Cardiac muscle cell (in vitro differentiated cells and primary cell): ENCODE measurements around the gene NEO1. TPM values are rescaled to one million over a fixed set of nuclear protein-coding genes. Genes with fewer than 3 reads are reported as not detected.
A peak's percentile ranks its signal among the peaks of the same experiment; 100 is the strongest.

Experiments
- DNase-seq, 2 donors: peaks; one replicate each; pipeline versions ENCODE4 v3.0.0 to v3.0.0-alpha.2; 2010 to 2017; ENCODE audit warnings: low read depth in 1 of 2, low spot score in 1 of 2
- H3K27ac ChIP-seq: fragments of 200-600 bp; sonication (generic); 2 replicates; pipeline ENCODE4 v1.5.1; 2016
- H3K27me3 ChIP-seq: fragments of 200-600 bp; sonication (generic); 2 replicates; pipeline ENCODE4 v1.6.0; 2016; ENCODE audit warnings: control low read depth
- H3K36me3 ChIP-seq: fragments of 200-600 bp; sonication (generic); 2 replicates; pipeline ENCODE4 v1.5.1; 2016; ENCODE audit warnings: control low read depth
- H3K4me1 ChIP-seq: fragments of 200-600 bp; sonication (generic); 2 replicates; pipeline ENCODE4 v1.8.1; 2017; ENCODE audit warnings: low read depth, mild to moderate bottlenecking, mixed run types
- H3K4me3 ChIP-seq: fragments of 200-600 bp; sonication (generic); 2 replicates; pipeline ENCODE4 v1.5.1; 2016; ENCODE audit warnings: mild to moderate bottlenecking
- H3K9me3 ChIP-seq: fragments of 200-600 bp; sonication (generic); 2 replicates; pipeline ENCODE4 v1.5.1; 2017; ENCODE audit warnings: low read depth, mild to moderate bottlenecking, control low read depth
- polyA plus RNA-seq: library from polyadenylated mRNA; unstranded; fragments of >200 nt; fragmentation: Nextera tagmentation; extraction: Ambion mirVana; gene quantifications from 2 replicates; pipeline ENCODE4 v1.2.1, GENCODE V29; 2016
- total RNA-seq: library from RNA; depleted of rRNA; stranded (reverse); fragments of >200 nt; gene quantifications from 2 replicates; pipeline ENCODE4 v1.2.3, GENCODE V29; 2016
- TF ChIP-seq, protein P1 (sequence below): IDR thresholded peaks from 2 replicates; pipeline ENCODE4 v1.5.1; 2012; ENCODE audit warnings: low read depth, mild to moderate bottlenecking, low read length

The NEO1 gene
- total and polyA plus RNA-seq, 2 experiments from 2014 or later: 12.9 to 37.4 TPM

DNA sequence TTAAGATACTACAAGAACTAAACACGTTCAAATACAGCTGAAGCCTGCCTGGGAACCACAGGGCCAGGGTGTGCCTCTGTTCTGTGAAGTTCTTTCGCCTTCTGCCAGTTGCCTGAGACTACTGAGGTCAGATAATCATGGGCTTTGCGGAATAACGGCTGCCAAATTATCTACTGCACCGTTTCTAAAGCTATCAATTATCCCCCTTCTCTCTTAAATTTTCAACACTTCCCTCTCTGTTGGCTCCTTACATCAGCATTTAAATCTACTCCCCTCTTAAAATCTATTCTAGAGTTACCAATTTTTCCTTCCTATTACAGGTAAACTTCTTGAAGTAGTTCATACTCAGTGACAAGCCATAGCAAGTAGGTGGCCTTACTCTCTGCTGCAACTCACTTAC lies 6.2 kb upstream of the NEO1 start:
- TF ChIP-seq, protein P1, sequence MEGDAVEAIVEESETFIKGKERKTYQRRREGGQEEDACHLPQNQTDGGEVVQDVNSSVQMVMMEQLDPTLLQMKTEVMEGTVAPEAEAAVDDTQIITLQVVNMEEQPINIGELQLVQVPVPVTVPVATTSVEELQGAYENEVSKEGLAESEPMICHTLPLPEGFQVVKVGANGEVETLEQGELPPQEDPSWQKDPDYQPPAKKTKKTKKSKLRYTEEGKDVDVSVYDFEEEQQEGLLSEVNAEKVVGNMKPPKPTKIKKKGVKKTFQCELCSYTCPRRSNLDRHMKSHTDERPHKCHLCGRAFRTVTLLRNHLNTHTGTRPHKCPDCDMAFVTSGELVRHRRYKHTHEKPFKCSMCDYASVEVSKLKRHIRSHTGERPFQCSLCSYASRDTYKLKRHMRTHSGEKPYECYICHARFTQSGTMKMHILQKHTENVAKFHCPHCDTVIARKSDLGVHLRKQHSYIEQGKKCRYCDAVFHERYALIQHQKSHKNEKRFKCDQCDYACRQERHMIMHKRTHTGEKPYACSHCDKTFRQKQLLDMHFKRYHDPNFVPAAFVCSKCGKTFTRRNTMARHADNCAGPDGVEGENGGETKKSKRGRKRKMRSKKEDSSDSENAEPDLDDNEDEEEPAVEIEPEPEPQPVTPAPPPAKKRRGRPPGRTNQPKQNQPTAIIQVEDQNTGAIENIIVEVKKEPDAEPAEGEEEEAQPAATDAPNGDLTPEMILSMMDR: no peak
- no peaks in the 10 kb centered on the region for H3K9me3 ChIP-seq
- H3K4me3 ChIP-seq: no peak overlapping the region
- no peak for DNase-seq
- no peaks in the 10 kb centered on the region for H3K36me3 ChIP-seq
- H3K27me3 ChIP-seq: no peaks in the 10 kb centered on the region
- H3K4me1 ChIP-seq: peaks cover 9% of the 10 kb centered on the region
- no peak overlapping the region for H3K27ac ChIP-seq

DNA sequence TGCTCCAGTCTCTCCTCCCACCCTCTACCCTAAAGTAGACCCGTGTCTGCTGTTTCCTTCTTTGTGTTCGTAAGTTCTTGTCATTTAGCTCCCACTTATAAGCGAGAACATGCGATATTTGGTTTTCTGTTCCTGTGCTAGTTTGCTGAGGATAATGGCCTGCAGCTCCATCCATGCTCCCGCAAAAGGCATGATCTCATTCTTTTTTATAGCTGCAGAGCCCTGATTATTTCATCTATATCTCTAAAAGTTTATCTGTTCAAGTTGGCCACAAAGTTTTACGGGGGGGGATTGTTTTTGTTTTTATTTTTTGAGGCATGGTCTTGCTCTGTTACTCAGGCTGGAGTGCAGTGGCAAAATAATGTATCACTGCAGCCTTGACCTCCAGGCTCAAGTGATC lies 4.4 kb upstream of the NEO1 start:
- TF ChIP-seq, protein P1: no peak
- H3K4me1 ChIP-seq: peaks cover 9% of the 10 kb centered on the region

DNA sequence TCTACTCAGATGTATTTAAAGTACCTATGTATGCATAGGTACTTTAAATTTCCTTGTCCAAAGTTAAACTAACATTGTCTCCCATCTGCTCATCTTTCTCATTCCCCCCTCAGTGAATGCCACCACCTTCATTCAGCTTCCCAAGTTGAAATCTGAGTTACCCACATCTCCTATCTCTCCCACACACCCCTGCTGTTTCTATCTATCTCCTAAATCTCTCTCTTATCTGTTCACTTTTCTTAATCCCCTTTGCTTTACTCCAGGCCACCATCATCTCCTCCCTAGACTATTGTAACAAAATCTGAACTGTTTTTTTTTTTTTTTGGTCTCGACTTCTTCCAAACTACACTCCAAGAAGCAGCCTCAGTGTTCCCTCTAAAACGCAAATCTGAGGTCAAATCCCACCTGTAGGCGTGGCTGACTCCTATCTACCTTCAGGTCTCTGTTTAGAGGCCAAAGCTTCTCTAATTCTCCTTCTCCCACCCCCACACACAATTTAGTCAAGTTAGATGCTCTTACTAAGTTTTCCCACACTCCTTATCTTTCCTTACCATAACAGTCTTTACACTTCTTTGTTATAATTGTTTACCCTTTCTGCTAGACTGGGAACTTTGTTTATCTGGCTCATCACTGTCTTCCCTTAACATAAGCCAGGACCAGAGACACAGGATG lies 3.5 kb upstream of the NEO1 start:
- no peaks in the 10 kb centered on the region for H3K36me3 ChIP-seq
- DNase-seq: no peak
- H3K4me1 ChIP-seq: peaks cover 9% of the 10 kb centered on the region
- no peaks in the 10 kb centered on the region for H3K9me3 ChIP-seq
- TF ChIP-seq, protein P1: no peak
- H3K27ac ChIP-seq: no peak overlapping the region
- no peak overlapping the region for H3K4me3 ChIP-seq
- no peaks in the 10 kb centered on the region for H3K27me3 ChIP-seq

More for the DNA sequence above, 4.4 kb upstream of the NEO1 start:
- no peaks in the 10 kb centered on the region for H3K27me3 ChIP-seq
- no peak for DNase-seq
- H3K27ac ChIP-seq: no peak overlapping the region
- no peaks in the 10 kb centered on the region for H3K9me3 ChIP-seq
- H3K36me3 ChIP-seq: no peaks in the 10 kb centered on the region
- no peak overlapping the region for H3K4me3 ChIP-seq

DNA sequence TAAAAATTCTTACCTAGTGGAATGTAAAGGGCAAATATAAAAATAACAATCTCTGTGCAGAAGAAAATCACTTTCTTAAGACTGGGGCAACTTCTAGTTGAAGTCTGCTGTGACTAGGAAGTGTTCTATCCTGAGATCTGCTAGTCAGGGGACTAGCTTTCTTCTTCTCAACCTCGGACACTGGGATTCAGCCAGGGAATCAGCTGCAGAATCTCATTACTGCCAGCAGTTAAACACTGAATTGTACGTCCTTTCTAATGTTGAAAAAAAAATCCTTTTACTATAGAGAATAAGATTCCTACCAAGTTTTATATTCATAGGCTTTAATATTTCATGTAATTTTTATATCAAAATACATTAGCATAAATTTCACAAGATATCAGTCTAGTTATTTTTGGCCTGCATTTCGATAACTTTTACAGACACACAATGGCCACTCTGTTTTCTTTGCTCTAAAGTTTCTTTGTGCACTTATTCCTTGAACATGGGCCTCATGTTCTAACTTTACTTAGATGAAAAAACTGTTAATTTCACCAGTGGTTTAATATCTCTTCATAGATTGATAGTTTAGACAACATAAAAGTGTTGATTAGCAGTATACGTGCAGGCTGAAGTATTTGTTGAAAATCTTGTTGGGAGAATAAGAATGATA lies 2.6 kb upstream of the NEO1 start:
- no peaks in the 10 kb centered on the region for H3K36me3 ChIP-seq
- H3K4me1 ChIP-seq: peaks cover 9% of the 10 kb centered on the region
- no peaks in the 10 kb centered on the region for H3K27me3 ChIP-seq
- H3K27ac ChIP-seq: no peak overlapping the region
- no peak overlapping the region for H3K4me3 ChIP-seq
- no peak for DNase-seq
- no peaks in the 10 kb centered on the region for H3K9me3 ChIP-seq
- TF ChIP-seq, protein P1: no peak

DNA sequence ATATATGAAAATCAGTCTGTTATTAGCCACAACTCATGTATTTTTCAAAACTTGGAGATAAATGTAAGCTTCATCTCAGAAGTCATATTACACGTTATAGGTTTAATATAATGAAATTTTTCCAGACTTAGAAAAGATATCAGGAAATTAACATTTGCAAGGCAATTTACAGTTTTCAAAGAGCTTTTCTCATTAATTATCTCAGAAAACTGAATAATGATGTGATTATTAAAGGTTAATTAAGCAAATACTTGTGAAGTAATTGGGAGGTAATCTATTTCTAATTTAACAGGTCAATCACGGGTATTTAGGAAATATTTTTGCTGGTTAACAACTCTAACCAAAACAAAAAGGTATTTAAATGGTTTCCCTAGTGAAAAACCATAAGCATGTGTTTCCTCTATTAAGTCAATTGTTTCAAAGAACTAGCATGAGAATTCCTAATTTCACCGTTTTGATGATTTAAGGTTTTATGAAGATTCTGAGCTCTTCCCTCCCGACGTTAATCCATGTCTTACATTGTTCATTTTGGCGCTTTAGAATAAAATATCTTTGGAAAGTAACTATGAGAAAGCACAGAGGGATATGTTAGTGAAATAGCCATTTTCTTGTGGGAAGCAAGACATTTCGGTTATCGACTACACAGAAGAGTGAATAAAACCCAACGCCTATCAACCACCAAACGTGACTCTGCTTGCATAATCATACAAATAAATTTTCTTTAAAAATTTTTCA lies 1.5 kb upstream of the NEO1 start:
- H3K27me3 ChIP-seq: no peaks in the 10 kb centered on the region
- H3K4me3 ChIP-seq: peak overlapping the region; percentile 83
- TF ChIP-seq, protein P1: no peak
- H3K9me3 ChIP-seq: no peaks in the 10 kb centered on the region
- H3K36me3 ChIP-seq: no peaks in the 10 kb centered on the region
- H3K4me1 ChIP-seq: peaks cover 9% of the 10 kb centered on the region
- DNase-seq: no peak
- peak overlapping the region; percentile 96 for H3K27ac ChIP-seq
